Omental fat pad (tissue), 4 donors: ENCODE data around the gene EDAR. TPM values are rescaled to one million over a fixed set of nuclear protein-coding genes. Genes with fewer than 3 reads are reported as not detected.

Experiments used
- ATAC-seq: fragments of 150-250 bp; one replicate; pipeline ENCODE4 v1.9.1; 2016; ENCODE audit warnings: mild to moderate bottlenecking, moderate library complexity; ENCODE audit not compliant: low FRiP score
- DNase-seq: peaks from one replicate; pipeline ENCODE4 v3.0.0-alpha.2; 2019; ENCODE audit warnings: low spot score
- total RNA-seq, 4 donors: library from RNA; depleted of rRNA; stranded (reverse); fragments of >200 nt; gene quantifications; one replicate each; pipeline ENCODE4 v1.1.0, GENCODE V29; 2016
- TF ChIP-seq, protein P1 (sequence below), 3 donors: fragments of 450-650 bp; IDR thresholded peaks; one replicate each; pipeline ENCODE4 v1.5.1; 2016 to 2017; ENCODE audit warnings: antibody characterized with exemption in 3 of 3, mild to moderate bottlenecking in 3 of 3, moderate library complexity in 2 of 3

EDAR gene
- total RNA-seq, 4 donors from 2014 or later: not detected

- DNase-seq (no peak), ATAC-seq (no peak)
- TF ChIP-seq, protein P1, sequence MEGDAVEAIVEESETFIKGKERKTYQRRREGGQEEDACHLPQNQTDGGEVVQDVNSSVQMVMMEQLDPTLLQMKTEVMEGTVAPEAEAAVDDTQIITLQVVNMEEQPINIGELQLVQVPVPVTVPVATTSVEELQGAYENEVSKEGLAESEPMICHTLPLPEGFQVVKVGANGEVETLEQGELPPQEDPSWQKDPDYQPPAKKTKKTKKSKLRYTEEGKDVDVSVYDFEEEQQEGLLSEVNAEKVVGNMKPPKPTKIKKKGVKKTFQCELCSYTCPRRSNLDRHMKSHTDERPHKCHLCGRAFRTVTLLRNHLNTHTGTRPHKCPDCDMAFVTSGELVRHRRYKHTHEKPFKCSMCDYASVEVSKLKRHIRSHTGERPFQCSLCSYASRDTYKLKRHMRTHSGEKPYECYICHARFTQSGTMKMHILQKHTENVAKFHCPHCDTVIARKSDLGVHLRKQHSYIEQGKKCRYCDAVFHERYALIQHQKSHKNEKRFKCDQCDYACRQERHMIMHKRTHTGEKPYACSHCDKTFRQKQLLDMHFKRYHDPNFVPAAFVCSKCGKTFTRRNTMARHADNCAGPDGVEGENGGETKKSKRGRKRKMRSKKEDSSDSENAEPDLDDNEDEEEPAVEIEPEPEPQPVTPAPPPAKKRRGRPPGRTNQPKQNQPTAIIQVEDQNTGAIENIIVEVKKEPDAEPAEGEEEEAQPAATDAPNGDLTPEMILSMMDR (IDR thresholded peaks at IDR 0.05): no peak
Observed at GRCh38 chr2:108947271-108947907, 41.6 kb downstream of the EDAR start.

DNA sequence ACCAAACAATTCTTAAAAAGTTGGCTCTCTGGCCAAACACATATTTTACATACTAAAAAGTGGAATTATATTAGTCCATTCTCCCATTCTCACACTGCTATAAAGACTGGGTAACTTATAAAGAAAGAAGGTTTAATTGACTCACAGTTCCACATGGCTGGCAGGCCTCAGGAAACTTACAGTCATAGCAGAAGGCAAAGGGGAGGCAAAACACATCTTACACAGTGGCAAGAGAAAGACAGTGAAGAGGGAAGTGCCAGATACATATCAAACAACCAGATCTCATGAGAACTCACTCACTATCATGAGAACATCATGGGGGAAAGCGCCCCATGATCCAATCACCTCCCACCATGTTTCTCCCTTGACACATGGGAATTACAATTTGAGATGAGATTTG, 42.6 kb downstream of the EDAR start:
- no peak for DNase-seq
- TF ChIP-seq, protein P1 (IDR thresholded peaks at IDR 0.05): no peak
- no peak for ATAC-seq

DNA sequence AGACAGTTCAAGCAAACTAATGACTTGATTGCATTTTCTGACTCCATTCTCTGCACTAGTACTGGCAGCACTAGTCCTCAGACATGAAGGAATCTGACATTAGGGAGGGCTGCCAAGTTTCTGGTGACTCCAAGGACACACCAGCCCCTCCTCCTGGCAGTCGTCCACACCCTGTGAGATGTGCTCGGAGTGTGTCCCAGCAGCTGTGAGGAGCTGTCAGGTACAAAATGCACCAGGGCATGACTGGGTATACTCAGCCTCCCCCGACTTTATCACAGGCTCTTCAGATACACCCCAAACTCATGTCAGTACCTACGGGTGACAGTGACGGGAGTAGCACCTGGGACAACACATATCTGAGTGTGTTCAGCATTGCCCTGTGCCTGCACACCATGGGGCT, 43.1 kb downstream of the EDAR start:
- ATAC-seq: no peak
- no peak for DNase-seq
- TF ChIP-seq, protein P1 (IDR thresholded peaks at IDR 0.05): no peak

GRCh38 chr2:108944601-108945331, 44.3 kb downstream of the EDAR start:
- ATAC-seq (no peak), DNase-seq (no peak)
- TF ChIP-seq, protein P1 (IDR thresholded peaks at IDR 0.05): no peak

GRCh38 chr2:108943751-108944150, 45.3 kb downstream of the EDAR start:
- no peak for ATAC-seq
- TF ChIP-seq, protein P1 (IDR thresholded peaks at IDR 0.05): no peak
- no peak for DNase-seq

DNA sequence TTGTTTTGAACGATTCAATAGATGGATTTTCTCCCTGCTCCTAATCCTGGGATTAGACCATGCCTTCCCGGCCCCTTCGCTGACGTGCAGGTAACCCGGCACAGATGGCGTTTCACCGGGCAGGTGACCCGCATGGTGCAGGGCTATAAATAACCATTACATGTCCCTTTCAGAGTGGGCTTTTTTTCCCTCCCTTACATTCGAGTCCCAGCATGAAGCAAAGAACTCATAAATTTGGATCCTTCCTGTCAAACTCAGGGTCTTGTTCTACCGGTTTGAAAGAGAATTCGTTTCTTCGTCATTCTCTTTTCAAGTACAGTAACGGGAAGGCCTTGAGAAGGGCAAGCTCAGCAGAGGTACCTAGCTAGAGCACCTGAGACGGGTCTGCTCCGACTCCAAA, 46.1 kb downstream of the EDAR start:
- ATAC-seq (no peak), DNase-seq (no peak)
- TF ChIP-seq, protein P1 (IDR thresholded peaks at IDR 0.05): no peak
